Raji (cell line): ENCODE results near the gene EXOSC1.

ENCODE experiments used
- POLR2A ChIP-seq: IDR thresholded peaks from 2 replicates; pipeline ENCODE4 v1.6.1; 2011; ENCODE audit warnings: low read depth, low read length, control low read depth; ENCODE audit not compliant: insufficient read depth

The EXOSC1 gene

GRCh38 chr10:97463363-97464132 lies 17.7 kb upstream of the EXOSC1 start:
- no peak for TF ChIP-seq POLR2A

- no peak for TF ChIP-seq POLR2A
Observed at GRCh38 chr10:97462309-97462708, 16.5 kb upstream of the EXOSC1 start.

GRCh38 chr10:97459933-97460332 lies 14.1 kb upstream of the EXOSC1 start:
- TF ChIP-seq POLR2A, result no peak

GRCh38 chr10:97459111-97459510 lies 13.3 kb upstream of the EXOSC1 start:
- no peak for TF ChIP-seq POLR2A

- no peak for TF ChIP-seq POLR2A
Observed at GRCh38 chr10:97456686-97457065, 10.9 kb upstream of the EXOSC1 start.

GRCh38 chr10:97456034-97456685 lies 10.4 kb upstream of the EXOSC1 start:
- TF ChIP-seq POLR2A, result no peak

GRCh38 chr10:97454330-97455036 lies 8.7 kb upstream of the EXOSC1 start:
- no peak for TF ChIP-seq POLR2A

- no peak for TF ChIP-seq POLR2A
Observed at GRCh38 chr10:97452352-97452751, 6.5 kb upstream of the EXOSC1 start.

- no peak for TF ChIP-seq POLR2A
Observed at GRCh38 chr10:97451605-97452004, 5.8 kb upstream of the EXOSC1 start.

- TF ChIP-seq POLR2A, result no peak
Observed at GRCh38 chr10:97450828-97451227, 5.0 kb upstream of the EXOSC1 start.

GRCh38 chr10:97445357-97445721 lies 467 bp downstream of the EXOSC1 start:
- no peak for TF ChIP-seq POLR2A

GRCh38 chr10:97444212-97444611 lies 1.6 kb downstream of the EXOSC1 start:
- no peak for TF ChIP-seq POLR2A

- no peak for TF ChIP-seq POLR2A
Observed at GRCh38 chr10:97442277-97442676, 3.5 kb downstream of the EXOSC1 start.

GRCh38 chr10:97435211-97435610 lies 10.6 kb downstream of the EXOSC1 start:
- no peak for TF ChIP-seq POLR2A

- TF ChIP-seq POLR2A, result no peak
Observed at GRCh38 chr10:97434557-97434956, 11.2 kb downstream of the EXOSC1 start.

GRCh38 chr10:97434055-97434454 lies 11.8 kb downstream of the EXOSC1 start:
- TF ChIP-seq POLR2A, result no peak

GRCh38 chr10:97428572-97428981 lies 17.2 kb downstream of the EXOSC1 start:
- TF ChIP-seq POLR2A, result no peak
